ENCODE data around the gene ZNF358.
"Not testable (repeated sequence)": the region's sequence is repeated elsewhere in the genome, so short reads cannot be mapped to it uniquely, and the experiment has no call there.

The ZNF358 gene

GRCh38 chr19:7535998-7536695 is 20.2 kb downstream of the ZNF358 start:
- no peak for DNase-seq (ENCODE audit: low spot score)

GRCh38 chr19:7538990-7539389 is 23.1 kb downstream of the ZNF358 start:
- DNase-seq (ENCODE audit: low spot score), result not testable (repeated sequence)

GRCh38 chr19:7539827-7540425 is 24.0 kb downstream of the ZNF358 start:
- DNase-seq (ENCODE audit: low spot score), result no peak

- no peak for DNase-seq (ENCODE audit: low spot score)
These were observed 25.0 kb downstream of the ZNF358 start for GRCh38 chr19:7540761-7541474.

GRCh38 chr19:7541475-7541824 is 25.5 kb downstream of the ZNF358 start:
- no peak for DNase-seq (ENCODE audit: low spot score)

- DNase-seq (ENCODE audit: low spot score), result no peak
These were observed 26.0 kb downstream of the ZNF358 start for GRCh38 chr19:7541828-7542443.

GRCh38 chr19:7542556-7543348 is 26.8 kb downstream of the ZNF358 start:
- DNase-seq (ENCODE audit: low spot score), result no peak

GRCh38 chr19:7544626-7545025 is 28.7 kb downstream of the ZNF358 start:
- no peak for DNase-seq (ENCODE audit: low spot score)

- no peak for DNase-seq (ENCODE audit: low spot score)
These were observed 29.4 kb downstream of the ZNF358 start for GRCh38 chr19:7545300-7545699.

GRCh38 chr19:7545904-7546303 is 30.0 kb downstream of the ZNF358 start:
- DNase-seq (ENCODE audit: low spot score), result no peak

GRCh38 chr19:7547159-7547558 is 31.3 kb downstream of the ZNF358 start:
- DNase-seq (ENCODE audit: low spot score), result peak; percentile 31

- DNase-seq (ENCODE audit: low spot score), result no peak
These were observed 33.7 kb downstream of the ZNF358 start for GRCh38 chr19:7549429-7550148.

- DNase-seq (ENCODE audit: low spot score), result no peak
These were observed 34.4 kb downstream of the ZNF358 start for GRCh38 chr19:7550169-7550770.

GRCh38 chr19:7550987-7551761 is 35.3 kb downstream of the ZNF358 start:
- DNase-seq (ENCODE audit: low spot score), result peak; percentile 82

- DNase-seq (ENCODE audit: low spot score), result no peak
These were observed 36.9 kb downstream of the ZNF358 start for GRCh38 chr19:7552781-7553180.

GRCh38 chr19:7554565-7554964 is 38.7 kb downstream of the ZNF358 start:
- DNase-seq (ENCODE audit: low spot score), result no peak

GRCh38 chr19:7554990-7555864 is 39.3 kb downstream of the ZNF358 start:
- peak; percentile 33 for DNase-seq (ENCODE audit: low spot score)

GRCh38 chr19:7556696-7557315 is 40.9 kb downstream of the ZNF358 start:
- no peak for DNase-seq (ENCODE audit: low spot score)

- DNase-seq (ENCODE audit: low spot score), result no peak
These were observed 42.8 kb downstream of the ZNF358 start for GRCh38 chr19:7558667-7559066.
